Limb (tissue), 2 donors: ENCODE measurements around the gene RBM33.
"Not testable (repeated sequence)": the region's sequence is repeated elsewhere in the genome, so short reads cannot be mapped to it uniquely, and the experiment has no call there.

Source experiments
- DNase-seq, 2 donors: peaks; one replicate each; pipeline ENCODE4 v3.0.0-alpha.2; 2016; ENCODE audit errors: extremely low spot score in 2 of 2

RBM33 gene

GRCh38 chr7:155644178-155644970 is at the start of gene RBM33:
Gene RBM33, plus strand, starts transcription at chr7:155644661. Its CDS starts 216 bp downstream, at chr7:155644877.
- peak; percentile 90 to 92 for DNase-seq

DNA sequence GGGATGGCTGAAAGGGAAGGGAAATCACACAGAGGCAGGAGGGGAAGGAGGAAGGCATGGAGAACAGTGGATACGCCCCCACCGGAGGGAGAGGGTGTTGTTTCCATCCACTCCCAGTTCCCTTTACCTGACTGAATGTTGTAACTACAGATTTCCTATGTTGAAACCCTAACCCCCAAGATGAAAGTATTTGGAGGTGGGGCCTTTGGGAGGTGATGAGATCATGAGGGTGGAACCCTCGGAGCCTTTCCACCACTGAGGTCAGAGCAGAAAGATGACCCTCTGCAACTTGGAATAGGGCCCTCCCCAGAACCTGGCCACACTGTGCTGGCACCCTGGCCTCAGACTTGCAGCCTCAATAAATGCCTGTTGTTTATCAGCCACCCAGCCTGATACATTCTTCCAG is 49.5 kb upstream of the RBM33 start:
- no peak for DNase-seq

DNA sequence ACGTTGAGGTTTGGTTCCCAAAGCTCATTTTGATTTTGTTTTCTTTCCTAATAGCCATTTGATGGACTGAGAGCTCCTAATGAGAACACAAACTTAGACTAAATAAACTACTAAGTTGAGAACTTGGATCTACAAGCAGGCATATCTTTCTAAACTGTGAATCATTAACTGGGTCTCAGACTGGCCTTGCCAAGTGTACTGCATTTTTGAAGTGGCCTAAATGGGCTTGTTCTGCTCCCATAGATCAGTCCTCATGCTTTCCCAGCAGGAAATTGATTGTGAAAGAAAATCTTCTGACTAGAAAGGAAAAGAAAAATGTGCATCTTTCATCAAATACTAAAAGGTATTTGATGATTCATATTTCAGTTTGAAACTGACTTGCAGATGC is 46.7 kb upstream of the RBM33 start:
- DNase-seq = no peak

DNA sequence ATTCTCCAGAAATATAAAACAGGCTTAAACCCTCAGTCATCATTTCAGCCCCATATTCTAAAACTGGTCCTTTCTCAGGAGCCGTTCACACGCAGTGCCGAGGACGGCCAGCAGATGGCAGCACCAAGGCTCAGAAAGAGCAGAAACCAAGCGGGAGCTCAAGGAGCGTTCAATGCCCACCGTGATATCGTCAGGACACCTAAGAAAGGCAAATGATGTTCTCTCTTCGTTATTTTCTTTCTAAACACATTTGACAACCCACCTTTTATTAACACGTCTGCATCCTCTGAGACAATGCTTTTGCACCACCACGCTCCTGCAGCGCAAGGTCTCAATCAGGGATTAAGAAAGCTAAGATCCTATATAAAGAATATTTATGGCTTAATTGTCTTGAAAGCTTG is 45.7 kb upstream of the RBM33 start:
- peak; percentile 47 to 89 for DNase-seq

DNA sequence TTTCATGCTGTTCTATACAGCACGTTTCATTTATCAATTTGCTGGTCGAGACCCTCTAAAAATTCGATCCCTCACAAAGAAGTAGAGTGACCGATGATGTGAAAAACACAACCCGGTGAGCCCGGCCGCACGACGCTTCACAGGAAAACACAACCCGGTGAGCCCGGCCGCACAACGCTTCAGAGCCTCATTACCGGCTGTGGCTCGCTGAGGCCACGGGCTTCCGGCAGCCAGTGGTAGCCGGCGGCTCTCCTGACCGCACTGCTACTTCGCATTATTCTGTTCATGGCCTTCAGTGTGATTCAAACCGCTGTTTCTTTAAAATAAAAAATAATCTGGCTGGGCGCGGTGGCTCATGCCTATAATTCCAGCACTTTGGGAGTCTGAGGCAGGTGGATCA is 42.3 kb upstream of the RBM33 start:
- no peak for DNase-seq

DNA sequence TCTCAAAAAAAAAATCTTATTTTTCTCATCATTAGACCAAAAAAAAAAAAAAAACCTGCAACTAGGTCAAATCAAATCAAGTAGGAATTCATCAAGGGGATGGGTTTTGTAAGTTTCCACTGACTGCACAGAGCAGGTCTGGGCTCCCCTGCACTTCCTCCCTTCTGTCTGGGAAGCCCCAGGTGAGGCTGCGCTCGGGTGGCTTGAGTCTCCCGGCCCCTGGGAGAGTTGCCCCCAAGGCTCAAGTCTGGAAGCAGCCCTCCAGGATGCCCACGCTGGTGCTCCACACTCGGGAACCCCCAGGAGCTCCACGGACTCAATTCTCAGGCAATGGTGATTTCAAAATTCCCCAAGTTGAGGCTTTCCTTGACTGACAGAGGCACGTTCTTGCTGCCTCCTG is 41.7 kb upstream of the RBM33 start:
- no peak for DNase-seq

DNA sequence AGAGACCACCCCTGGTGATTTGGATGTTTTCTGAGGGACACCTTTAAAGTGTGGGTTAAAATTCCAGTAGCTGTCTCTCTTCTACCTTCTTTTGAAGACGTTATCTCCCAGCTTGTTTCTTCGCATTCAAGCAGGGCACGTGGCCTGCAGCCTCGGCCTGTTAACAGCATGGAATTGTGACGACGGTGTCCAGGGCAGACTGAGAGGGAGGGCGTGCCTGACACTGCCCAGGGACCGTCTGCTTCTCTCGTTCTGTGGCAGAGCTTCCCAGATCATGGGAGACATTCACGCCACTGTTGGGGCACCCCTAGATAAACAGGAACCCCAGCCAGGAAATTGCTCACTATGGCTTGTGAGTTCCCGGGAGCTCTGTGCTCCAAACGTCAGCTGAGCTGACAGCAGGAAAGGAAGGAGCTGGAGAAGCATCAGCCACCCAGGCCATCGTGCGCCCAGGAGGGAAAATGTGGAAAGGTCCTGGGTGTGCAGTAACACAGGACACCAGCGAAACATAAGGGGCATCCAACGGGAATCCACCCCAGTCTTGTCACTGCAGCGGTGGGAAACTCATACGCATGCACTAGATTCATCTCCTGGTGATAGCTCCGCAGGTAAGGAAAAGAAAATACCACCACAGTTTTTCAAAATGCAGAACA is 41.1 kb upstream of the RBM33 start:
- no peak for DNase-seq

- no peak for DNase-seq
Observed at GRCh38 chr7:155603858-155604503, 40.5 kb upstream of the RBM33 start.

GRCh38 chr7:155604504-155604997 is 39.9 kb upstream of the RBM33 start:
- no peak for DNase-seq

GRCh38 chr7:155609185-155609584 is 35.3 kb upstream of the RBM33 start:
- DNase-seq = no peak

GRCh38 chr7:155610633-155611193 is 33.7 kb upstream of the RBM33 start:
- no peak for DNase-seq

DNA sequence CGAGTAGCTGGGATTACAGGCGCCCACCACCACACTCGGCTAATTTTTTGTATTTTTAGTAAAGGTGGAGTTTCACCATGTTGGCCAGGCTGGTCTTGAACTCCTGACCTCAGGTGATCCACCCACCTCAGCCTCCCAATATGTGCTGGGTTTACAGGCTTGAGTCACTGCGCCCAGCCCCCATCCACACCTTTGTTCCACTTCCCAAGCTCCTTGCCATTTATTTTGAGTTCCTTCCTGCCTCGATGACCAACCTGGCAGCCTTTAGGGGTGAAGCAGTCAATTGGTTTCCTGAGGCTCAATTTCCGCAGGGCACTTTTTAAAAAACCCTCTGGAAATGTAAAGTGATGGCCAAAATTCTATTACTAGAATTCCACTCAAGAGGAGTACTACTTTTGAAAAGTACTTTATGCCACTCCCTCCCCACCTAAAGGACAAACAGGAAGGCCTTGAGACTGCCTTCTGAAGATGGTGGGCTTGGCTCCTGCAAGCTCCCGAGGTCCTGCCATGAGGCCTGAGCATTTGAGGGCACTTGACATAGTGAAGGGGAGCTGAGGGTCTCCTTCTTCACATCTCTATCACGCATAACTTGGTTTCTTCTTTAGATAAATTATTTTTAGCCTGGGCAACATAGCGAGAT is 32.5 kb upstream of the RBM33 start:
- no peak for DNase-seq

DNA sequence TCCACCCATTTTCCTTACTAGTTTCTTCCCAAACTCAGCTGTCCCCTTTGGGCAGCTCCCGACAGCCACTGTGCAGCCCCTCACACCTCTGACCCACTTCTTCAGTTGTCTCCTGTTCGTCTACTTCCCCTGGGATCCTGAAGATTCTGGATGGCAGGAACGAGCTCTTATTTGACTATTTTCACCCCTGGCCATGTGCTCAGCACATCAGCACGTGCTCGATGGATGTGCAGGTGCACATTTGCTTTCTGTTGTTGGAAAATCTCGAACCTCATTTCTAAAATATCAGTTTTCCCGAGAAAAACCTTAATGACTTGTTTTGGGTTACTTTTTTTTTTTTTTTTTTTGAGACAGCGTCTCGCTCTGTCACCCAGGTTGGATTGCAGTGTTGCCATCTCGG is 31.8 kb upstream of the RBM33 start:
- no peak for DNase-seq

DNA sequence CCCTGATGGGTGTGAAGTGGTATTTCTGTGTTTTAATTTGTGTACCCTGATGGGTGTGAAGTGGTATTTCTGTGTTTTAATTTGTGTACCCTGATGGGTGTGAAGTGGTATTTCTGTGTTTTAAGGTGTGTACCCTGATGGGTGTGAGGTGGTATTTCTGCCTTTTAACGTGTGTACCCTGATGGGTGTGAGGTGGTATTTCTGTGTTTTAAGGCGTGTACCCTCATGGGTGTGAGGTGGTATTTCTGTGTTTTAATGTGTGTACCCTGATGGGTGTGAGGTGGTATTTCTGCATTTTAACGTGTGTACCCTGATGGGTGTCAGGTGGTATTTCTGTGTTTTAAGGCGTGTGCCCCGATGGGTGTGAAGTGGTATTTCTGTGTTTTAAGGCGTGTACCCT is 29.4 kb upstream of the RBM33 start:
- DNase-seq = not testable (repeated sequence)

GRCh38 chr7:155618708-155619633 is 25.5 kb upstream of the RBM33 start:
- DNase-seq = no peak

GRCh38 chr7:155619634-155620271 is 24.7 kb upstream of the RBM33 start:
- no peak for DNase-seq

DNA sequence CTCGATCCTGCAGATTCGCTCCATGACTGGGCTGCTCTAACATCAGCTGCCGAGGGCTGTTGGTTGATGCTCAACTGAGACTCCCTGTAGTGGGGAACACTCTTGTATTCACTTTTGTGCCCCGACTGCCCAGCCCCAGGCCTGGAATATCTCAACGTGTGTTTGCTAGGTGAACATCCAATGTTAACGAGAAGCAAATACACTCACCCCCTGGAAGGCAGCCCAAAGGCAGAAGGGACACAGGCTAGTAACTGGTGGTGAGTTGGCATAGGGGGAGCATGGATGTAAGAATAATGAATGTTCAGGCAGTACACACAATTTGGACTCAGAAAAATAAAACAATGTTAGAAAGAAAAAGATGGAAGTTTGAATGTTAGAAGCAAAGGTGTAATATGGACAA is 24.0 kb upstream of the RBM33 start:
- no peak for DNase-seq

DNA sequence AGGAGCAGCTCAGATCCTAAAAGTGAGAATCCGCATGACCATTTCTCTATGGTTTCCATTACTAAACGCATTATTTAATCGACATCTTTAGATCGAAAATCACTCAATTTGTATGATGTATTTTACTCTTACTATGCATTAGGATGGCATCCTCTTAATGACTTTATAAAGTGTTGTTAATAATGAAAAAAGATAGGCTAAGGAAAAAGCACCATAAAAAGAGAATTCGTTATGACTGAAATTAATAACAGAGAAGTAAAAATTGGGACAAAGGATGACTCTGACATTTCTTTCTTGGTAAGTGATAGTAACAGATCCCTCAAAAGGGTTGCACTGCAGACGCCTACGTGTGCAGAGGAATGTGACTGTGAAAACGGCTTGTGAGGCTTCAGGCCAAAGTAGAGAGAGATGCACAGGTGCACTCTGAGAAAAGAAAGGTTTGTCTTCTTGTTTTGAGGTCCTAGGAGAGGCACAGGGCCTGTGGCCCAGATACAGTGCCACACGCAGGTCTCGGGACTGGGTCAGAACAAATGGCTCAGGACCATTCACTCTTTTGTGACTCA is 23.0 kb upstream of the RBM33 start:
- DNase-seq = no peak

GRCh38 chr7:155624412-155624811 is 20.0 kb upstream of the RBM33 start:
- no peak for DNase-seq

DNA sequence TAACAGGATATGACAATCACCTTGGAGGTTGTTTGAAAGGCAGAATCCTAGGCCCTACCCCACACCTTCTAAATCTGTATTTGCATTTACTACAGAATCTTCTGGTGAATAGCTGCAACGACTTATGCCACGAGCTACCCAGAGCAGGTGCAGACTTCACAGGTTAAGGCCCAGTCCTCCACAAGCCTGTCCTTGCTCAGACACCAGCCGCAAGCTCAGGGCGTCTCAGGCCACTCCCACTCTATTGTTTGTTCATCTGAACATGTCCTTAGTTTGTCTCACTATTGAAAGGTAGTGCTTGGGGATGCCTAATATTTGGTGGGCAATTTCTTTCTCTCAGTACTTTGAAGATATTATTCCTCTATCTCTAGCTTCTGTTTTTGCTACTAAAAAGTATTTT is 18.9 kb upstream of the RBM33 start:
- DNase-seq = no peak
